Stimulated activated memory B cell treated with anti-CD40 and anti-IgM and Interleukin-4, amounts not matched to agents 10 μg/mL and 1 μg/mL and 100 μg/mL, for 72 hours (primary cell): ENCODE measurements around the gene MPDZ.
"Not testable (repeated sequence)": the region's sequence is repeated elsewhere in the genome, so short reads cannot be mapped to it uniquely, and the experiment has no call there.

Source experiments
- ATAC-seq: fragments of 150-1000 bp; cut with Tn5 transposase; 2 replicates; pipeline ENCODE4 v1.10.0; 2021
- H3K27ac Mint-ChIP-seq: one replicate; pipeline ENCODE4 v1.8.0; 2022; ENCODE audit warnings: mild to moderate bottlenecking, mixed read lengths
- H3K27me3 Mint-ChIP-seq: one replicate; pipeline ENCODE4 v1.8.0; 2022; ENCODE audit warnings: mixed read lengths
- H3K36me3 Mint-ChIP-seq: one replicate; pipeline ENCODE4 v1.8.0; 2022; ENCODE audit warnings: mixed read lengths
- H3K4me1 Mint-ChIP-seq: one replicate; pipeline ENCODE4 v1.8.0; 2022; ENCODE audit warnings: mixed read lengths
- H3K4me3 Mint-ChIP-seq: one replicate; pipeline ENCODE4 v1.8.0; 2022; ENCODE audit warnings: mild to moderate bottlenecking, moderate library complexity, mixed read lengths
- H3K9me3 Mint-ChIP-seq: one replicate; pipeline ENCODE4 v1.8.0; 2022; ENCODE audit warnings: mixed read lengths

Gene MPDZ

DNA sequence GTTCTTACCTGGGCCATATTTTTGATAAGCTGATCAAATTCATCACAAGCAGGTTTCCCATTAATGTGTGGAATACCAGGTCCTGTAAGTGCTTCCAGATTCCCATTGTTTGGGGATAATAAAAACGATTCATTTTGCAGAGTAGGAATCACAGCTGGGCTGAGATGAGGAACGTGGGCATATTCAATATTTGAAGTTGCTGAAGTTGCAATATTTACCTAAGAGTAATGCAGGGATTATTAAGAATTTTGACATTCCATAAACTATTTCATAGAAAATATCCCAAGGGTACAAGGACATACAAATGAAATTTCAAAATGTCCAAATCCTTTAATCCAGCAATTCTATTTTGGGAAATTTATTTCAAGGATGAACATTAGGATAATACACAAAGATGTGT lies 55.1 kb downstream of the MPDZ start:
- Mint-ChIP-seq H3K27ac (no peak overlapping the region), H3K4me3 (no peak overlapping the region), H3K36me3 (no peaks in the 10 kb centered on the region), H3K27me3 (no peaks in the 10 kb centered on the region), H3K9me3 (peaks cover 3% of the 10 kb centered on the region), H3K4me1 (no peaks in the 10 kb centered on the region)
- no peak for ATAC-seq

DNA sequence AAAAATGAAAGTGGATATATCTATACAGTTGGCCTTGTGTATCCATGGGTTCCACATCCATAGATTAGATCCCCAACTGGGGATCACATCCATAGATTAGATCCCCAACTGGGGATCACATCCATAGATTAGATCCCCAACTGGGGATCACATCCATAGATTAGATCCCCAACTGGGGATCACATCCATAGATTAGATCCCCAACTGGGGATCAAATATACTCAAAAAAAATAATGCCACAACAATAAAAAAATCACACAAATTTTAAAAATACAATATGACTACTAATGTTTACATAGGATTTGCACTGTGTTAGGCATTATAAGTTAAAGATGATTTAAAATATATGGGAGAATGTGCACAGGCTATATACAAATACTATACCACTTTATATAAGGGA lies 56.8 kb downstream of the MPDZ start:
- not testable (repeated sequence) for H3K27me3 Mint-ChIP-seq, ATAC-seq, H3K36me3 Mint-ChIP-seq, H3K4me3 Mint-ChIP-seq, H3K27ac Mint-ChIP-seq, H3K9me3 Mint-ChIP-seq, H3K4me1 Mint-ChIP-seq

DNA sequence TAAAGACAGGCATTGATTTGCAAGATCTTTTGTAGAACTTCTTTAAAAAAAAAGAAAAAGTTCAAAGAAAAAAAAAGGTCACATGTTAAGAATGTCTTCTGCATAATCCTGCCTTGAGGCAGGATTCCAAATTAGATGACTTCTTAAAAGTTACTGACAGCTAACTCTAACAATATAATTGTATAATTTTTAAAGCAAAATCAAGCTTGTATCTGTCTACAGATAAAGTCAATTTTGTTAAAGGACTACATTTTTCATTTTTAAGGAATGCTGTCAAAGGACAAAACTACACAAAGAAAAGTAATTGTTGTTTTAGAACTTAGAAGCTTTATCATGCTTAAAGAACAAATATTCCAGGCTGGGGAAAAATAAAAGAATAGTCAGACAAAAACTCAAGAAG lies 57.8 kb downstream of the MPDZ start:
- H3K4me1 Mint-ChIP-seq = no peaks in the 10 kb centered on the region
- H3K27ac Mint-ChIP-seq = no peak overlapping the region
- peaks cover 3% of the 10 kb centered on the region for H3K9me3 Mint-ChIP-seq

DNA sequence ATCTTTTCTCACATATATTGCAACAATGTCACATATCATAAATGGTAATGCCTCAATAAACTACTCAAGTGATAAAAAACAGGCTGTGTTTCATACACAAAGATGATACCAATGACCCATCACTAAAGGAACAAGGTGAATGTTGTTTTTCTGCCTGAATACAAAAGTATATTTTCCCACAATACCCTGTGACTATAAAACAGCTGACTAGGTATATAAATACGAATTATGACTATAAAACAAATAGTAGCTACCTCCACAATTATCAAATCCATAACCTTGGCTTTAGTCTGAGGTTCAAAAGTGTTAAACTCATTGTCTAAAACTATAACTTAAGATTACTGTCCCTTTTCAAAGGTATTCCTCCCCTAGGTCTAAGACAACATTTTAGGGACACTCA lies 58.7 kb downstream of the MPDZ start:
- Mint-ChIP-seq H3K36me3 (no peaks in the 10 kb centered on the region), H3K9me3 (no peaks in the 10 kb centered on the region), H3K27ac (no peak overlapping the region), H3K27me3 (no peaks in the 10 kb centered on the region), H3K4me3 (no peak overlapping the region), H3K4me1 (no peaks in the 10 kb centered on the region)
- ATAC-seq = no peak

More for the DNA sequence above, 57.8 kb downstream of the MPDZ start:
- Mint-ChIP-seq H3K36me3 (no peaks in the 10 kb centered on the region), H3K27me3 (no peaks in the 10 kb centered on the region), H3K4me3 (no peak overlapping the region)
- ATAC-seq = no peak

DNA sequence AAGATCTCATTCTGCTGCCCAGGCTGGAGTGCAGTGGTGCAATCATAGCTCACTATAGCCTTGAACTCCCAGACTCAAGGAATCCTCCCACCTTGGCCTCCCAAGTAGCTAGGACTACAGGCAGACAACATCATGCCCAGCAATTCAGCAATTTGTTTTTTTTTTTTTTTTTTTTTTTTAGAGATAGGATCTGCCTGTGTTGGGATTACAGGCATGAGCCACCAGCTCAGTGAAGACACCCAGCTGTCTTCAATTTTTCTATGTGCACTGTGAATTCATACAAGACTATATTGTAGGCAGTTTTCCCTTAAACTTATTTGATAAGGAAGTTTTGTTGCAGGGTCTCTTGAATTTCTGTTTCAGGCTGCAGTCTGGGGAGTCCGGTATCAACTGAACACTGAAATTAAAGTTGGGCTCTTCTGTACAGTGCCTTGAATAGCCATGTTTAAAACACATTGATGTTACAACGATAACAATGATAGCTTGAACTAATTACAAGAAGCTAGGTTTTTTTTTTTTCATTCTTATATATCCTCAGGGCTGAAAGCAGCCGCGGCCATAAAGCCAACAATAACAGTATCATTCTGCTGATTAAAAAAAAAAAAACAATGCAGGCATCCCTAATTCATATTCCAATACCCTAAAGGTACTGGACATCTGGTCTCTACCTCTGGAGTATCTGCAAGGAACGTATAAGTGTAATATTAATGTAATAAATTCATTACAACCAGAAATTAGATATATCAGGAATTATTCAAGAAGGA lies 63.5 kb downstream of the MPDZ start:
- no peaks in the 10 kb centered on the region for H3K36me3 Mint-ChIP-seq
- H3K27ac Mint-ChIP-seq = no peak overlapping the region
- H3K9me3 Mint-ChIP-seq = no peaks in the 10 kb centered on the region
- H3K4me3 Mint-ChIP-seq = no peak overlapping the region
- no peak for ATAC-seq
- H3K4me1 Mint-ChIP-seq = no peaks in the 10 kb centered on the region
- no peaks in the 10 kb centered on the region for H3K27me3 Mint-ChIP-seq

DNA sequence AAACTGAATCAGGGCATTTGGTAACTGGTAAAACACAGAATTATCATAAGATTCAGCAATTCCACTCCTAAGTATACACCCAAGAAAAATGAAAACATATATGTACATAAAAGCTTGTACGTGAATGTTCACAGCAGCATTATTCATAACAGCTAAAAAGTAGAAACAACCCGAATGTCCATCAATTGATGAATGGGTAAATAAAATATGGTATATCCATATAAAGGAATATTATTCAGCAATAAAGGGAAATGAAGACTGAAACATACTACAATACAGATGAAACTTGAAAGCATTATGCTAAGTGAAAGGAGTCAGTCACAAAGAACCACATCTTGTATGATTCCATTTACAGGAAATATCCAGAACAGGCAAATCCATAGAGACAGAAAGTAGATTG lies 65.5 kb downstream of the MPDZ start:
- Mint-ChIP-seq H3K27me3 (no peaks in the 10 kb centered on the region), H3K36me3 (no peaks in the 10 kb centered on the region)

DNA sequence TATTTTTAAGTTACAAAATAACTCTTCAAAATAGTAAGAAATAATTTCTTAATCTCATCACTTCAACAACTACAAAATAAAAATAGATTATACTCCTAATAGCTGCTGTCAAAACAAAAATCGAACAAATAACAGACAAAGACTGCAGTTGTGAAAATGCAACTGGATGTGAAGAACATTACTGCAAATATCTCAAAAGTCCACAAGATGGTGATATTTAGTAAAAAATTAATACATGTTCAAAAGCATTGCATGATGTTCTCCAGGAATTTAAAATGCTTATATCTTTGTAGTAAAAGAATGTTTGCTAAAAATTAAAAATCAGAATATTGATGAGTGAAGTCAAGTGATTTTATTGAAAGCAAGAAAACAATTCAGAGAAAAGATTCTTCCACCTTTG lies 66.2 kb downstream of the MPDZ start:
- Mint-ChIP-seq H3K4me3 (no peak overlapping the region), H3K36me3 (no peaks in the 10 kb centered on the region), H3K9me3 (no peaks in the 10 kb centered on the region), H3K27me3 (no peaks in the 10 kb centered on the region), H3K4me1 (no peaks in the 10 kb centered on the region), H3K27ac (no peak overlapping the region)
- no peak for ATAC-seq

More for the DNA sequence above, 65.5 kb downstream of the MPDZ start:
- Mint-ChIP-seq H3K4me3 (no peak overlapping the region), H3K9me3 (no peaks in the 10 kb centered on the region), H3K27ac (no peak overlapping the region), H3K4me1 (no peaks in the 10 kb centered on the region)
- no peak for ATAC-seq

DNA sequence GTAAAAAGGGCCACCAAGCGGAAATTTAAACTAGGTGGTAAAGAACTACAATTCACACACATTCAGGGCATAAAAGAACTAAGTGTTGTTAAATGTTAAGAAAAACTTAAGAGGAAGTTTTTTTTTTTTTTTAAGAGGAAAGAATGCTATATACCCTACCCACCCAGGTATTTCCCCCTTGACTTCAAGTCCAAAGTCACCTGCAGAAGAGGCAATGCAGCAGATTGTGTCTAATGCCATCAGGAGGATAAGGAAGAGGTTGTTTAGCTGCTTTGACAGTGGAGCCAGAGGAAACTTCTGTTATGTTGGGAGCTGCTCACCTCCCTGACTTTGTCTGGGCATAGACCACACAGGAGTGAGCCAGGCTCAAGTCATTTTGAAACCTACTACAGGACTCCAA lies 69.2 kb downstream of the MPDZ start:
- H3K27ac Mint-ChIP-seq = no peak overlapping the region
- H3K36me3 Mint-ChIP-seq = no peaks in the 10 kb centered on the region
- H3K9me3 Mint-ChIP-seq = no peaks in the 10 kb centered on the region
- H3K27me3 Mint-ChIP-seq = no peaks in the 10 kb centered on the region
- no peak overlapping the region for H3K4me3 Mint-ChIP-seq
- H3K4me1 Mint-ChIP-seq = no peaks in the 10 kb centered on the region
- ATAC-seq = no peak

DNA sequence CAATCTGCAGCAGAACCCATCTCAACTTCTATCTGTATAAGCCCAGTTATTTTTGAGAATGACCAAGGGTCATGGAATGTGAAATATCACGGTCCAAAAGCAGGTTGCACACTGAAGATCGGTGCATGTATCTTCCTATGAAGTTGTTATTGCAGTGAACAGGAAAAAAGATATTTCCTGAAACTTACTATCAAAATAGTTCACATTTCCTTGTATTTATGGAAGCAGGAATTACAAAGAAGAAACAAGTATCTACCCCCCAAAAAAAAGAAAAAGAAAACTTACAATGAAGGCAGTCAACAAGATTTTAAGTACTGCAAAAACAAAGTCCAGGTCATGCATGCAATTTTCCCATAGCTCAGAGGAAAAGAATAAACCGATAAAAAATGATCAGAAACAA lies 70.0 kb downstream of the MPDZ start:
- Mint-ChIP-seq H3K27me3 (no peaks in the 10 kb centered on the region), H3K36me3 (no peaks in the 10 kb centered on the region), H3K4me1 (no peaks in the 10 kb centered on the region), H3K9me3 (no peaks in the 10 kb centered on the region), H3K4me3 (no peak overlapping the region), H3K27ac (no peak overlapping the region)
- ATAC-seq = no peak

DNA sequence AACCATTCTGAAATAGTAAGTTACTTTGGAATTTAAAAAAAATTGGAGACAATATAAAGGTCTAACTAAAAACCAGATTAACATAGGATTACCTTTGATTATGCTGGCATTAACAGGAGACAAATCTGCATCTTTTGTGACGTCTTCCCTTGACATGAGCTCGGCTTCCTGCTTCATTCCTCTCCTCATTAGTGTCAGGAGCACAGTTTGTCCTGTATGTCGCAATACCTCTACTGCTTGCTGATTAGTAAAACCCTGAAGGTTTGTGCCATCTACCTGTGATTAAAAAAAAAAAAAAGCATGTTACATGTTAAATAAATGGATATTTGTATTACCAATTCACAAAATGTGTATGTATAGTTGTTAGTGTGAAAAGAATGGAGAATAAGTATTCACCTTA lies 73.7 kb downstream of the MPDZ start:
- Mint-ChIP-seq H3K4me3 (no peak overlapping the region), H3K36me3 (no peaks in the 10 kb centered on the region), H3K27ac (no peak overlapping the region), H3K4me1 (no peaks in the 10 kb centered on the region), H3K9me3 (no peaks in the 10 kb centered on the region), H3K27me3 (no peaks in the 10 kb centered on the region)
- ATAC-seq = no peak

DNA sequence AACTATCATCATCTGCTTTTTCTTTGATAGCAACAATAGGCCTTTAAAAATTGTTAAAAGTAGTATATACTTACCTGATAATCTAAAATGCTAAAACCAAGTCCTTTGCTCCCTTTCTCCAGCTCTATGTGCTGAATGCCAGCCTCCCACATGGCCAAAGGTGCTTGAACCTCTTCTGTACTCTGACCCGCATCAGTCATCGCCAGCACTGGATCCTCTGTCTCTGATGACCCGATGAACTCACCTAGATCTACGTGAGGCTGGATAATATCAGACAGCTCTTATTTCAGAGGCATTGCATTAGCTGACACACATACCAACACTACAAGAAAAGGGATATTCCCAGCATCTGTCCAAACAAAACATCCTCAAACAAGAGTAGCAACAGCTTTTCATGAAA lies 89.5 kb downstream of the MPDZ start:
- H3K9me3 Mint-ChIP-seq = peaks cover 5% of the 10 kb centered on the region
- no peak overlapping the region for H3K27ac Mint-ChIP-seq
- H3K4me3 Mint-ChIP-seq = no peak overlapping the region
- ATAC-seq = no peak
- no peaks in the 10 kb centered on the region for H3K27me3 Mint-ChIP-seq
- no peaks in the 10 kb centered on the region for H3K36me3 Mint-ChIP-seq
- no peaks in the 10 kb centered on the region for H3K4me1 Mint-ChIP-seq

DNA sequence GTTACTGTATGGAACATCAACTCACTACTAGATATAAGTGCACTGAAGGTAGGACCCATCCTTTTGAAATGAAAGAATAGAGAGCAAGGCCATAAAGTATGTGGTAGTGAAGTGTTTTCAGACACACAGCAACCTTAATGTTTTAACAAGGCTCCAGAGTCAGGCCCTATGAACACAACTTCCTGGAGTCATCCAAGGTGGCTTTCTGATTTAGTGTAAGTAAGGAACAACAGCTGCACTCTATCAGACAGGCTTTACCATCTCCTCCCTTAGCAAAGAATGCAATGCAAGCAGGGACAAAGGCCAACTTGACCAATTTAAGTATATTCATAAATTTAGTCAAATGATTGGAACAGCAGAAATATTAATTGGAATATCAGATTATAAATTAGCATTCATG lies 90.1 kb downstream of the MPDZ start:
- ATAC-seq = no peak
- H3K4me1 Mint-ChIP-seq = no peaks in the 10 kb centered on the region
- H3K27me3 Mint-ChIP-seq = no peaks in the 10 kb centered on the region
- peaks cover 5% of the 10 kb centered on the region for H3K9me3 Mint-ChIP-seq
- H3K27ac Mint-ChIP-seq = no peak overlapping the region
- no peaks in the 10 kb centered on the region for H3K36me3 Mint-ChIP-seq
- H3K4me3 Mint-ChIP-seq = no peak overlapping the region

DNA sequence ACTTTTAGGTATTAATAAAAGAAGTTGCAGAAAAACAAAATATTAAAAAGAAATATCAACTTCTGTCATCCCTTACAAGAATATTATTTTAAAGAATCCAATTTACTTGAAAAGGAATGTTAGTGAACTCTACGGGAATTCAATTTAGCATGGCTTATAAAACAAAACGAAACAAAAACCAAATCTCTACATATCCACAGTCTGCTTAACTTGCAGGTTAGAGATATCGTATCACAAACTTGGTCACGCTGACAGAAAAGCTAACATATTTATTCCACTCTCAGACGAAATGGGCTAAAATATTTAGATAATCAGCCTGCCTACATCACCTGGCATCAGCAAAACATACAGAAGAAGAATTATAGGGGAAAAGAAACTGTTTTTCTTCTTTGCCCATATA lies 92.7 kb downstream of the MPDZ start:
- Mint-ChIP-seq H3K27ac (no peak overlapping the region), H3K4me3 (no peak overlapping the region), H3K36me3 (no peaks in the 10 kb centered on the region), H3K27me3 (no peaks in the 10 kb centered on the region), H3K4me1 (no peaks in the 10 kb centered on the region), H3K9me3 (no peaks in the 10 kb centered on the region)
- no peak for ATAC-seq

DNA sequence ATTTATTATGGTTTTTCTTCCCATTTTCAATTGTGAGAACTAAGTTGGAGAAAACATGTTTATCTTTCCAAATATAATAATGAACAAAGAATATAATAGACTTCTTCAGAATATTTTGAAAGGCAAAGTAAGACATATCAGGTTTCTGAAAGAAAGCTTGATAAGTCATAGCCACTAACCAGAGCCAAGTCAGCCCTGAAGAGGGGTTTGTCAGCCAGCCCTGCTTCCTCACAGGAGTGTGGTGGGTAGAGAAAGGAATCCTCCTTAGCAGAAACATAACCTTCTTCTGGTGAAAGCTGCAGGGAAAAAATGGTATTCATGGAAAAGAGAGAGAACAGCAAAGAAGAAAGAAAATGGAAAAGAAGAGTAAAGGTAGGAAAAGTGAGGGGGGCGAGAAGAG lies 93.4 kb downstream of the MPDZ start:
- Mint-ChIP-seq H3K27ac (no peak overlapping the region), H3K36me3 (no peaks in the 10 kb centered on the region), H3K9me3 (no peaks in the 10 kb centered on the region), H3K27me3 (no peaks in the 10 kb centered on the region), H3K4me1 (no peaks in the 10 kb centered on the region), H3K4me3 (no peak overlapping the region)
- no peak for ATAC-seq

DNA sequence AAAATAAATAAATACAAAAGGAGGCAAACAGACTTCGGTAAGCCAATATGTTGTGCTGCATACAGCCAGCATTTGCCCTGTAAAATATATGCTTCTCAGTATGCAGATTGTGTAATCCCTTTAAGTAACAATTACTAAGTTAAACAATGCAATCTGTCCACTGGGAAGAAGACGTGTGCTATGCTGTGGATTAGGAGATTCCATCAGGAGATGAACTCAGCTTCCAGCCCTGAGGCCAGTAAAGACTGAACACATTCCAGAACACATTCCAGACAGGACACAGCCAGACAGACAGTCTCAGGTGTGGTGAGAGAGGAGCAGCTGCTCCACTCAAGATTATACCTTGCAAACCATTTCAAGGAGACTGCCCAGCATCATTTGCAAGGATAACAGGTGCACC lies 97.8 kb downstream of the MPDZ start:
- H3K9me3 Mint-ChIP-seq = peaks cover 2% of the 10 kb centered on the region
- no peak for ATAC-seq
- no peaks in the 10 kb centered on the region for H3K36me3 Mint-ChIP-seq
- H3K27ac Mint-ChIP-seq = no peak overlapping the region
- H3K4me3 Mint-ChIP-seq = no peak overlapping the region
- H3K4me1 Mint-ChIP-seq = no peaks in the 10 kb centered on the region
- no peaks in the 10 kb centered on the region for H3K27me3 Mint-ChIP-seq

DNA sequence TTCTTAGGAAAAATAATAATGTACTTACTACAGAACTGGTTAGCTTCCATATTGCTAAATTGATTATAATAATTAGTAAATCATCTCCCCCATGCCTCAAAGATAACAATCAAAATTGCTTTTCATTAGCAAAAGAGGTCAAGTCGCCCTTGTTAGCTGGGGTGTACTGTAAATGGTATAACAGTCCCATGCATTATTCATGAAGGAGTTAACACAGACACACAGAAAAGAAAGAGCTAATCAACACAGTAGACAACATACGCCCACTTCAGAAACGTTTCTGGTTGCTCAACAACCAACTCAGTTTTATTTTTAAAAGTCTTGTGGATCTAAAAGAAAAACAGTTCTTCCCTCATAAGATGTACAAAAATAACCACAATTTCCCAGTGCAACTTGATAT lies 100.2 kb downstream of the MPDZ start:
- H3K4me3 Mint-ChIP-seq = no peak overlapping the region
- H3K9me3 Mint-ChIP-seq = peaks cover 2% of the 10 kb centered on the region
- no peak for ATAC-seq
- no peaks in the 10 kb centered on the region for H3K4me1 Mint-ChIP-seq
- no peak overlapping the region for H3K27ac Mint-ChIP-seq
- H3K36me3 Mint-ChIP-seq = no peaks in the 10 kb centered on the region
- no peaks in the 10 kb centered on the region for H3K27me3 Mint-ChIP-seq

DNA sequence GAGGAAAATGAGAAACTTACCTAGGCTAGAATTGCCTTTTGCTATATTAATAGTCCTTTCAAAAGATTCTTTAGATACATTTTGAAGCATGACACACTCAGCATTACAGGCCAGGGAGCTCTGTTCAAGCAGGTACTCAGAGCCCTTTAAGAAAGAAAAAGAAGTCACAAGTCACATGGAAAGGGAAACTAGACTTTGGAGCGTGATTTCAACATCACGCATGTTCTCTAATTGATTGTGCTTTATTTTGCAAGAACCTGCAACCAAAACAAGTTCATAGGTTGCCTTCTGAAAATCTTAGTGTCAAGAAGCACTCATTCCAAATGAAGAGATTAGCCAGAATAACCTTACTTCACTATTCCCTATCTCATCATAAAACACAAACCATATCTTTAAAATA lies 103.8 kb downstream of the MPDZ start:
- Mint-ChIP-seq H3K27me3 (no peaks in the 10 kb centered on the region), H3K36me3 (no peaks in the 10 kb centered on the region), H3K4me3 (no peak overlapping the region), H3K9me3 (peaks cover 6% of the 10 kb centered on the region), H3K4me1 (no peaks in the 10 kb centered on the region), H3K27ac (no peak overlapping the region)
- no peak for ATAC-seq
